ENCODE data around the gene ADARB1.

Gene ADARB1

GRCh38 chr21:45154511-45155508 is 80.4 kb downstream of the ADARB1 start:
- peak; percentile 98 for DNase-seq

- DNase-seq, result no peak
Observed at GRCh38 chr21:45155910-45156309, 81.5 kb downstream of the ADARB1 start.

- no peak for DNase-seq
Observed at GRCh38 chr21:45156459-45156858, 82.1 kb downstream of the ADARB1 start.

- peak; percentile 26 for DNase-seq
Observed at GRCh38 chr21:45157932-45158331, 83.6 kb downstream of the ADARB1 start.

- DNase-seq, result no peak
Observed at GRCh38 chr21:45158491-45159423, 84.4 kb downstream of the ADARB1 start.

- no peak for DNase-seq
Observed at GRCh38 chr21:45160198-45160597, 85.8 kb downstream of the ADARB1 start.

GRCh38 chr21:45161038-45161945 is 86.9 kb downstream of the ADARB1 start:
- no peak for DNase-seq

- no peak for DNase-seq
Observed at GRCh38 chr21:45162115-45162514, 87.7 kb downstream of the ADARB1 start.

- DNase-seq, result no peak
Observed at GRCh38 chr21:45162809-45163208, 88.4 kb downstream of the ADARB1 start.

- no peak for DNase-seq
Observed at GRCh38 chr21:45163413-45164123, 89.2 kb downstream of the ADARB1 start.

GRCh38 chr21:45164124-45164511 is 89.7 kb downstream of the ADARB1 start:
- no peak for DNase-seq

- DNase-seq, result no peak
Observed at GRCh38 chr21:45164838-45165237, 90.5 kb downstream of the ADARB1 start.

- DNase-seq, result no peak
Observed at GRCh38 chr21:45166931-45167330, 92.6 kb downstream of the ADARB1 start.

GRCh38 chr21:45167796-45168222 is 93.4 kb downstream of the ADARB1 start:
- no peak for DNase-seq

- DNase-seq, result no peak
Observed at GRCh38 chr21:45168522-45168921, 94.1 kb downstream of the ADARB1 start.

GRCh38 chr21:45169001-45169400 is 94.6 kb downstream of the ADARB1 start:
- no peak for DNase-seq

GRCh38 chr21:45169682-45170081 is 95.3 kb downstream of the ADARB1 start:
- DNase-seq, result no peak

GRCh38 chr21:45170987-45171386 is 96.6 kb downstream of the ADARB1 start:
- DNase-seq, result no peak

GRCh38 chr21:45172420-45172819 is 98.0 kb downstream of the ADARB1 start:
- no peak for DNase-seq

GRCh38 chr21:45175326-45176095 is 101.1 kb downstream of the ADARB1 start:
- no peak for DNase-seq

- DNase-seq, result no peak
Observed at GRCh38 chr21:45176141-45176540, 101.8 kb downstream of the ADARB1 start.
